ENCODE data around the gene CCDC171.
"Not testable (repeated sequence)": the region's sequence is repeated elsewhere in the genome, so short reads cannot be mapped to it uniquely, and the experiment has no call there.

- TF ChIP-seq EZH2 (IDR thresholded peaks at IDR 0.05; ENCODE audit: insufficient read depth, low read length); CTCF (IDR thresholded peaks at IDR 0.05; ENCODE audit: insufficient read depth, low read depth, low read length): not testable (repeated sequence)
Observed at GRCh38 chr9:15699876-15700559, 147.2 kb downstream of the CCDC171 start.

Data from astrocyte (in vitro differentiated cells and primary cell).